ENCODE results near the gene PAFAH1B1.
"Not testable (repeated sequence)": the region's sequence is repeated elsewhere in the genome, so short reads cannot be mapped to it uniquely, and the experiment has no call there.

The PAFAH1B1 gene

DNA sequence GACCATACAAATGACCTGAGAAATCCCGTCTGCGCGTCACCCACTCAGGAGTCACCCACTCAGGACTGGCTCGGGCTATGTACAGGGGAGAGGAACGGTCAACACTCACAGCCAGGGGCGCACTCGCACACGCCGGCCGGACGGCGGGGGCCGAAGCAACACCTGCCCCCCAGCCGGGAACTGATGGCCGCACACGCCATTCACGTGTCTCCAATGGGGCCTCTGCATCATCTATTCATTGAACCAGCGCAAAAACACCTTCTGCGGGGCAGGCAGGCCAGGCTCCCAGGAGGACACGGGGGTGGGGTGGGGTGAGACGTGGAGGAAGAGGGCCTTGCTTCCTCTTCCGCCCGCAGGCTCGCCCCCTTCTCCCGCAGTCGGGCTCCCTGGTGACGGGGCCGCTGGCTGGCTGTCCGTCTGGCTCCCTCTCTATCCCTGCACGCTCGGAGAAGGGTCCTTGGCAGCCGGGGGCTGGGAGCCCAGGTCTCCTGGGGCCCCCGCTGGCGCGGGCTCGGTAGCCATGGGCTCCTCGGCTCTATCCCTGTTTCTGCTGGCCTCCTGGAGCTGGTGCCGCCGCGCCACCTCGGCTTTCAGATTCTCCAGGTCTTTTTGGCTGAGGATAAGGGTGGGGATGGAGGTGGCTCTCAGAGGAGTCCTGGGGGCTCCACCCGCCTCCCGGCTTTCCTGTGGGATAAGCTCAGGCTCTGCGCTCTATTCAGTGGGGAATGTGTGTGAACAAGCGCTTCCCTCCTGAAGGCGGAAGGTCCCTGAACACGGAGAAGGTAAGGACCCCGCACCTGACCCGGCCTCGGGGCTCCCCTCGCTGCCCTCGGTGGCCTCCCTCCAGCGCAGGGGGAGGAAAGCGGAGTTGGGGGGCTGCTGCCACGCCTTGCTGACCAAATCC lies 97.0 kb downstream of the PAFAH1B1 start:
- no peak for DNase-seq (ENCODE audit: low read depth in 2 of 2)

DNA sequence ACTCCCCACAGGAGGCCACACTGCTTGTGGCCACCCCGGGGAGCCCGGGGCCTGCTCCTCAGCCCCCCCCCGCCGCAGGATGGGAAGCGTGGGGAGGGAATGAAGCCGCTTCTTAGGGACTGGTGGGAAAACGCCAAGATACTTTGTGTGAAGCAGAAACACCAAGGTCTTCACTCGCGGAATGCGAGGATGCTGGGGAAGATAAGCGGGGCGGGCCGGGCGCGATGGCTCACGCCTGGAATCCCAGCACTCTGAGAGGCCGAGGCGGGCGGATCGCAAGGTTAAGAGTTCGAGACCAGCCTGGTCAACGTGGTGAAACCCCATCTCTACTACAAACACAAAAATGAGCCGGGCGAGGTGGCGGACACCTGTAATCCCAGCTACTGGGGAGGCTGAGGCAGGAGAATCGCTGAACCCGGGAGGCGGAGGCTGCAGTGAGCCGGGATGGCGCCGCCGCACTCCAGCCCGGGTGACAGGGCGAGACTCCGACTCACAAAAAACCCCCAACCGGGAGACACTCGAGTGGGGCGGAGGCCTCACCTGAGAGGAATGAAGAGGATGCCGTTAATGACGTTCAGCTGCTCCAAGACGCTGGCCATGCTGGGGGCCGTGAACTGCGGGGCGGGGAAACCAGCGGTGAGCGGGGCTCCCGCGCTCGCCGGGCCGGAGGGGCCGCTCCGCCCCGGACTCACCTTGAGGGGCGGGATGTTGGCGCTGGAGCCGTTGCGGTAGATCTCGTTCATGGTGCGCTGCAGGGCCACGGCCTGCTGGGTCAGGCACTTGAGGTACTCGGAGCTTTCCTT lies 97.8 kb downstream of the PAFAH1B1 start:
- DNase-seq (ENCODE audit: low read depth in 2 of 2) = no peak

DNA sequence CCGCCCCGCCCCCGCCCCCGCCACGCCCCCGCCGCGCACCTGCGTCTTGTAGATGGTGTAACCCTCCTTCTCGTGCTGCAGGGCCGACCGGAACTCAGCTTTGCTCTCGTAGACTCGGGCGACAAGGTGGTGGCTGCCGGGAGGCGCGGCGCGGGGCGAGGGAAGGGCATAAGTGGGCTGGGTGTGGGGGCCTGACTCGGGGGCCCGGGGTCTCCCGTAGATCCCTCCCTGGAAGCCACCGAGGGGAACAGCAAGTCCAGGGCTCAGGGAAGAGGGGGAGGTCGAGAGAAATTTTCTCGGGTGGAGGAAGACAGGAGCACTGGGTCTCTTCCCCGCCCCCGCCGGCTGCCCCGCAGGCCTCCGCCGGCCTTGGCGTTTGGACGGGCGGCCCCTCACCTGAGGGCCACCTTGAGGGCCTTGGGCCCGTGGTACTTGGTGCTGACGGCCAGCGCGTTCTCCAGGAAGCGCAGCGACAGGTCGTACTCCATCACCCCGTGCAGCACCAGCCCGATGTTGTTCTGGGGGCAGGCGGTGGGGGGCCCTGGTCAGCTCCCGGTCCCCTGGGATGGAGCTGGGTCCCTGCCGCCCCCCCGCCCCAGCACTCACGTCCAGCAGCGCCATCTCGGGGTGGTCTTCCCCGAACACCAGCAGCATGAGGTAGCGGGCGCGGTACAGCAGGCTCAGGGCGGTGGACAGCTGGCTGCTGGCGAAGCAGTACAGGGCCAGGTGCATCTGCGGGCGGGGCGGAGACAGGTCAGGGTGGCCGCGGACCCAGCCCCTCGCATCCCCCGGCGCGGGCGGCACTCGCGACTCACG lies 98.7 kb downstream of the PAFAH1B1 start:
- no peak for DNase-seq (ENCODE audit: low read depth in 2 of 2)

DNA sequence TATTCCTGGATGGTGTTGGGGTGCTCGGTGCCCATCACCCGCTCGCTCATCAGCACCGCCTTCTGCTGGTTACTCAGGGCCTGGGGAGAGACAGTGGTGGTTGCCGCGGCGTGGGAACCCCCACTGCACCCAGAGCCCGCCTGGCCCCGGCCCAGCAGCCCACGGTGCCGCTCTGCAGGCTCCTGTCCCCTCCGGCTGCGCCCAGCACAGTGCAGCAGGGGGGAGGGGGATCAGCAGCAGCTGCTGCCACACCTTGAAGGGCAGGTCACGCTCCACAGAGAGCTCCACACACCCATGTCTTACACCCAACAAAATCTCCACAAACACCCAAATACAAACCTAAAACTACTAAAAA lies 99.3 kb downstream of the PAFAH1B1 start:
- no peak for DNase-seq (ENCODE audit: low read depth in 2 of 2)

DNA sequence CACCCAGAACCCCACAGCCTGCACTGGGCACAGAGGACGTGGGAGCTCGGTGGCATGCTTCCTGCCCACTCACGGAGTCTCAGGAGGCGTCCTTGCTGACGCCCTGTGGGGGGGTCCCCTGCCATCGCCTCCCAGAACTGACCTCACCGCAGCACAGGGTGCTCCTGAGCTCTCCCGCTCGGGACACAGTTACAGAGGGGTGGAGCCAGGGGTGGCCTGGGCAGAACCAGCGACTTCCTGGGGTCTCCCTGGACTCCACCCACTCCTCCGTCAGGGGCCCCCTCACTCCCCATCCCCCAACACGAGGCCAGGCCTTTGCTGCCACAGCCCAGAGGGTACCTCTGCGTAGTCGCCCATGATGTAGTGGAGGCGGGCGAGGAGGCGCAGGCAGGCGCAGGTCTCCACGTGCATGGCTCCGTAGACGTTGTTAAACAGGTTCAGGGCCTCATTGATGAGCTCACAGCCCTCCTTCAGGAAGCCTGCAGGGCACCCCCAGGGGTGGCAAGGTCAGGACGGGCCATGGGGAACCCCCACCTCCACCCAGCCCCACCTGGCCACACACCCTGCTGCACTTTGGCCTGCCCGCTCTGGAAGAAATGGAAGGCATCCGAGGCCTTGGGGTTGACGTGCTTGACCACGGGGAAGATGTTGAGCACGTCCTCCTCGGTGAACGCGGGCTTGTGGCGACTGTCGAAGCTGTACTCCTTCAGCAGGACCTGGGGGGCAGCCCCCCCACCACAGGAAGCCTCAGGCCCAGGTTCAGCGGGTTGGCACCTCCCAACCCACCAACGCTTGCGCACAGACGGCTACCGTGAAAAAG lies 100.3 kb downstream of the PAFAH1B1 start:
- DNase-seq (ENCODE audit: low read depth in 2 of 2) = no peak

DNA sequence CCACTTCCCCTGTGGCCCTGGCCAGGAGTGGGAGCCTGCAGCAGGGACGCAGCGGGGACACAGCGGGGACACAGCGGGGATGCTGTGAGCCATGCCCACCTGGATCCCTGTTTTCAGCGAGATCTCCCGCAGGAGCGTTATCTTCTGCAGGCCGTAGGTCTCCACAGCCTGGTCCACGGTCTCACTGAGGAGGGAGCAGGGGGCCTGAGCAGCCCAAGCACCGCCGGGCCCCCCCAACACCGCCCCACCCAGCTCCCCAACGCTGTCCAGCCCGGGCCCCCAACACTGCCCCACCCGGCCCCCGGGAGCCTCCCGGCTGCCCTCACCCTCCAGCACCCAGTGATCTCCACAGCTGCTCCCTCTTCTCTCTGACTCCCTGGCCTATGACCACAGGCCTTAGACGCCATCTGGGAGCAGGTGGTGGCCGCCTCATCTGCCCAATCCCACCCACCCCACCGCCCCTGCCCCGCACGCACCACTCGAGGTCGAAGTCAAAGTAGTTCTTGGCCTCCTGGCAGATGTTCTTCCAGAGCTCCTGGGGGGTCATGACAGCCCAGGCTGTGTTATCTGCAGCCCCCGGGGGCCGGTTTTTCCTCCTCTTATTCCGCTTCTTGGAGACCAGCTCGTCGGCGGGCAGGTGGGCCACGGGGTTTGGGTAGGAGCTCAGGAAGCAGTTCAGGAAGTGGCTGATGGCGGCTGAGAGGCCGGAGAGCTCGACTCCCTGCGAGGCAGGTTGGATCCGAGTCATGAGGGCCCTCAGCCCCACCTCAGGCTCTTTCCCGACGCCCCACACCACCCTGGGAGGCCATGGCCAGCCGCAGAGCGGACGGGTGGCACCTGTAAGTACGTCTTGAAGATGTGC lies 101.2 kb downstream of the PAFAH1B1 start:
- no peak for DNase-seq (ENCODE audit: low read depth in 2 of 2)

DNA sequence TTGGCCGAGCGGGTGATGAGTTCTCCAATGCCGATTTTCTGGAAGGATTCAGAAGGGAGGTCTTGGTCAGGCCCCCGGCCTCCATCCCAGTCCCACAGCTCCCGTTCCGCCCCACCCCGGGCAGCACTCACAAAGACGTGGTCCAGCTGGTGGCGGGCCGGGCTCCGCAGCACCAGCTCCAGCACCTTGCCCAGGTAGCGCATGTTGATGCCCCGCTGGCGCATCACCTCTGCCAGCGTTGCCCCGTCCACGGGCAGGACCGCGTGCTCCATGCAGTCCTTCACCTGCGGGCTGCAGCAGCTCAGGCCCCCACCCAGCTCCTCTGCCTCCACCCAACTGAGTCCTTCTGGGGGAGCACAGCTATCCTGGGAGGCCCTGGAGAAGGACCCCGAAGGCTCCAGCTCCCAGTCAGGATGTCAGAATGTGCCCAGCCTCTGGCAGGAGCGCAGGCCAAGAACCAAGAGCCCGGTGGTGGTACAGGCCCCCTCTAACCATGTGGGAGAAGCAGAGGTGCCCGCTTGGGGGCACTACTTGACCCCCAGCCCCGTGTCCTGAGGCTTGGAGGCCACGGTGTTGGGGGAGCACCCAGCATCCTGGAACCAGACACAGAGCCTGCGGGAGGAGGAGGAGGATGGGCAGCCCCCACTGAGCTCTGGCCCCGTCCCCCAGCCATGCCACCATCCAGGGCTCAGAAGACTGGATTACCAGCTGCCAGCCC lies 101.9 kb downstream of the PAFAH1B1 start:
- DNase-seq (ENCODE audit: low read depth in 2 of 2) = no peak

DNA sequence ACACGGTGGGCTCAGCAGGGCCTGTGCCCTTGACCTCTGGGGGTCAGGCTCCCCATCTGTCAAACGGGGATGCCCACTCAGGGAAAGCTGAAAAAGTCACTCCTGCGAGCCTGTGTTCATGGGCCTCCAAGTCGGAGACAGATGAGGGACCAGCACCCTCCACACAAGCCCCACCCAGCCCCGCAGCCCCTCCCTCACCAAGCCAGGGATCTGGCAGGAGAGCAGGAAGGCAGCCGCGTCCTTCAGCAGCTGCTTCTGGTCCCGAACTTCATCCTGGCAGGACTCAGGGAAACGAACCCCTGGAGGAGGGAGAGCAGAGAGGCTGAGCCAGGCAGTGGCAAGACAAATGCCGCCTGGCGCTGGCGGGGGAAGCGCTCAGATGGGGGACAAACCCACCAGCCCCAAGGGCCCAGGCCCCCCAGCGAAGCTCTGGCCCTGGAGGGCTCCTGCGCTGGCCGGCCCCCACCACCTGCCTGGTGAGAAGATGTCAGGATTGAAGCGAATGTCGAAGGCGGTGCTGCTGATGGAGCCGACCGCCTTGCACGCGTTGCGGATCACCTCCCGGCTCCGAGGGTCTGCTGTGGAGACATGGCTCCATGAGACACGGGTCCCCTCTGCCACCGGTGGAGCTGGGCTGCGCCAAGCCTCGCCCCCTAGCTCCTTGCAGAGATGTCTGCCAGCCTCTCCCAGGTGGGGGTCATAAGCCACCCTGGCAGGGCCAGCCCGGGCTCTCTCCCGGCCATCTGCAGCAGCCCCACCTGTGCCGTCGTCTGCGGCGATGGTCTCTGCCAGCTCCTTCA lies 102.7 kb downstream of the PAFAH1B1 start:
- no peak for DNase-seq (ENCODE audit: low read depth in 2 of 2)

DNA sequence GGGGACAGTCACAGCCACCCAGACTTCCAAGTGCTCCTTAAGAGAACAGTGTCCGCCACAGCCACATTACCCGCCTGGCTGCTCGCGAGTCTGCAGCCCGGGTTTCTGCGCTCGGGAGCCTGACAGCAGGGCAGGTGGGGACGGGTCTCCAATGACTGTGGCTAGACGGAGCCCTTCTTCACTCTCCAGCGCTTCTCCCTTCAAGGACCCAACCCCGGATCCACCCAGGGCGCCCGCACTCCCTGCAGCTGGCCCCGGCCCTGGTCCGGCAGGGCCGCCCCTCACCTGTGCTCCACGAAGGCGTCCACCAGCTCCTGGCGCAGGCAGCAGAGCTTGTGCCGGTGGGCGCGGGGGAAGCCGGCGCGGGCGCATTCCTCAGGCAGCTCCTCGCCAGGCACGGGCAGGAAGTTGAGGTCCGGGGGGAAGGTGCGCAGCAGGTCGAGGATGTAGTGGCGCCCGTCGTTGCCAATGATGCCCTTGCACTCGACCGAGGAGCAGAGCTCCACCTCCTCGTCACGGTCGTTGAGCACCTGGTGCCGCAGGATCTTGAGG lies 104.2 kb downstream of the PAFAH1B1 start:
- no peak for DNase-seq (ENCODE audit: low read depth in 2 of 2)

DNA sequence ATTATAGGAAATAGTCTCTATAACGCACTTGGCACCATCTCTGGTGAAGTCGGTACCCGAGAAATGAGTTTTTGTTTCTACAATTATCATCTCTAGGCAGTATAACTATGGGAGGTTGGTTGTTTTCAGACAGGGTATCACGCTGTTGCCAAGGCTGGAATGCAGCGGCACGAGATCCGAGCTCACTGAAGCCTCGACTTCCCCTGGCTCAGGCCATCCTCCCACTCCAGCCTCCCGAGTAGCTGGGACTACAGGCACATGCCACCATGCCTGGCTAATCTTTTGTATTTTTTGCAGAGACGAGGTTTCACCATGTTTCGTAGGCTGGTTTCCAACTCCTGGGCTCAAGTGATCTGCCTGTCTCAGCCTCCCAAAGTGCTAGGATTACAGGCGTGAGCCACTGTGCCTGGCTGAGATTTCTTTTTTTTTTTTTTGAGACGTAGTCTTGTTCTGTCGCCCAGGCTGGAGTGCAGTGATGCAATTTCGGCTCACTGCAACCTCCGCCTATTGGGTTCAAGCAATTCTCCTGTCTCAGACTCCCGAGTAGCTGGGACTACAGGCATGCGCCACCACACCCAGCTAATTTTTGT lies 105.9 kb downstream of the PAFAH1B1 start:
- not testable (repeated sequence) for DNase-seq (ENCODE audit: low read depth in 2 of 2)

DNA sequence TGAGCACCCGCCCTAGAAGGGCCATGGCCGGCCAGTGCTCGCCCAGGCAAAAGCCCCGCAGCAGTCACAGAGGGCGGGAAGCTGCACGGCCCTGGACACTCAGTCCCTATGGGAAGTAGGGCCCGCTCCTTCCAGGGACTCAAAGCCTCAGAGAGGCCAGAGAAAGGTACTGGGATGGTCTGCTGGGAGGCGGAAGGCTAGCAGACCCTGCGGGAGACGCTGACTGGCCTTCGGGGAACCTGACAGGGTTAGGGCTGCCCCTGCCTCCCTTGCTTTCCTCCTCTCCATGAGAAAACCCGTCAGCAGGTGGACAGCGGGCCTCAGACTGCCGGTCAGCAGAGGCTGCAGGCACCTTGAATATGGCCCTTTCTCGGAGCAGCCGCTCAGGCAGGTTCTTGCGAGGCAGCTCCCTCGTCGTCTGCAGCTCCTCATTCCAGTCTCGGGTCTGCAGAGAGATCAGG lies 106.6 kb downstream of the PAFAH1B1 start:
- no peak for DNase-seq (ENCODE audit: low read depth in 2 of 2)

DNA sequence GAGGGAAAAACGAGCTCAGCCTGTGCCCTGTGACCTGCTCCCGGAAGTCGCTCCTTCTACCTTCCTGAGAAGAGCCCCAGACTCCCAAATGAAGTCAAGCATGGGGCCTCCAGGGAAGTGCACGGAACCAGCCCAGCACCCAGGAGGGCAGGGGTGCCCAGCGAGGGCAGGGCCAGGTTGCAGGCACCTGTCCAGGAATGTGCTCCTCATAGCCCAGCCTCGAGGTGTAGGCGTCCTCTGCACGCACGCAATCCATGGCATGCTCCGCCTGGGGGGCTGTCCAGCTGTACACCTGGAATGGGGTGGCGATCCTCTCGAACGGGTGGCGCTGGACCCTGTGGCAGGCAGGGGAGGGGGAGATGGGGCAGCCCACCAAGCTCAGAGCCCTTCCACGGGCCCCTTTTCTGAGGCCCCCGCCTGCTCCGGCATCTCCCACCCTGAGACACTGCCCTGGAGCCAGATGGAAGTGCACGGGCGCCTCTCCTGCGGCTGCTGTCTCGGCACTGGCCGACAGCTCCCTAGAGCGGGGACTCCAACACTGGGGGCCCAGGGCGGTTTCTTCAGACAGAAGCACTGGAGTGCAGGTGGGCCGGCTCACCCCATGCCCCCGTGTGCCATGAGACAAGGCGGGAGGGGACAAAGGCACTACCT lies 107.2 kb downstream of the PAFAH1B1 start:
- DNase-seq (ENCODE audit: low read depth in 2 of 2) = no peak

DNA sequence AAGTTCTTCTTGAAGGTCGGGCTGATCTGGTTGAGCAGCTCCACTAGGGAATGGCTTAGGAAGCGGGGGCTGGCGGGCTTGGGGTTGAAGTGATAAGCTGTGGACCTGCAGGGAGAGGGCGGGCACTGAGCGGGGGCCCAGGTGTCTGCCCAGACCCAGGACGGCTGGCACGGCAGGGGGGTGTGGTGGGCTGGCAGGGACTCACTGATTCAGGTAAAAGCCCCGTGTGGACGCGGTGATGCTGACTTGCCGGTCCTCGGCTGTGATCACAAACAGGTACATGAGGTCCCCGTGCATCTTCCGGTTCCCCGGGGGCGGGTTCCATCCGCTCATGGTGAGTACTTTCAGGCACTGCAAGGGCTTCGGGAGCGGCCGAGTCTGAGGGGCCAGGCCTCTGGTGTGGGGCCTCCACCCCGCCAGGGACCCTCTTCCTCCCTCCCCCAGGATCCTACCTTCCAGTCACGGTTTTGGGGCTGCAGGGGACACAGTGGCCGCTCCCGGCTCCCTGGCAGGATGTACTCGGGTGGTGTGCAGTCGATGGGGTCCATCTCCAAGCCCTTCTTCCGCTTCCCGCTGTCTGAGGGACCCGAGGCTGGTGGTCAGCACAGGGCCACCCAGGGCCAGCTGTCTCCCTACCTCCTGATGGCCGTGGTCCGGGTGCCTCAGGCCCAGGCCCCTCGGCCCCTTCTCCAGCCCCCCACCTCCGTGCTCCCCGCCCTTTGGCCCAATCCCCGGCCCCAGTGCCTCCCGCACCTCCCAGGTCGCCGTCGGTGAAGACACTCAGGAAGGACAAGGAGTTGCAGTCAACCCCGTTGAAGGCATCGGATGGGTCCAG lies 107.9 kb downstream of the PAFAH1B1 start:
- DNase-seq (ENCODE audit: low read depth in 2 of 2) = no peak

DNA sequence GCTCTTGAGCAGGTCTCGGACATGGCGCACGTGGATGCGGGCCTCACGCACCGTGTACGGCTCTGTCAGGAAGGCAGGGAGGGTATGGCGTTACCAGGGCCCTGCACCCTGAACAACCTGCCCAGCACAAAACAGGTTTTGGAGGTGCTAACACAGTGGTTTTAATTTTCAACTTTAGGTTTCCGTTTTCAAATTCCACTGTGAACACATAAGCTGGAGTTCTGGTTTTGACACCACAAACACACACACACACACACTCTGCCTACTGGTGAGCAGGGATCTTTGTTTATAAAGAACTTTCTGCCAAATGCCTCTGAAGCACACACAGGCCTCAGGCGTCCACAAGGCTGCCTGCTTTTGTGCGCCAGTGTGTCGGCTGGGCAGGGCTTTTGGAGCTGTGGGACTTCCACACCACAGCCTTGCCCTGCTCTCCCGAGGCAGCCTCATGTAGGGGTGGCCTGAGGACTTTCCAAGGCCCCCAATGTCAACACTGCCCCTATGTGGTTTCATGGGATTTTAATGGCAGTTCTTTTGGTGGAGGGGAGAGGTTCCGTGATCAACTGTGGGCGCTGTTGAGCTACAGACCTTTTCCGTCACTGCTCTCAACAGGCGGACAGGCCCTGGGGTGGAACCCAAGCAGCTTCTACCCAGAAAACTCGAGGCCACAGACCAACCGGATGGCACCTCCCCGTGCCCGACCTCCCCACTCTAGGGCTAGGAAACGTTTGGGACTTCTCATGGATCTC lies 108.7 kb downstream of the PAFAH1B1 start:
- no peak for DNase-seq (ENCODE audit: low read depth in 2 of 2)

DNA sequence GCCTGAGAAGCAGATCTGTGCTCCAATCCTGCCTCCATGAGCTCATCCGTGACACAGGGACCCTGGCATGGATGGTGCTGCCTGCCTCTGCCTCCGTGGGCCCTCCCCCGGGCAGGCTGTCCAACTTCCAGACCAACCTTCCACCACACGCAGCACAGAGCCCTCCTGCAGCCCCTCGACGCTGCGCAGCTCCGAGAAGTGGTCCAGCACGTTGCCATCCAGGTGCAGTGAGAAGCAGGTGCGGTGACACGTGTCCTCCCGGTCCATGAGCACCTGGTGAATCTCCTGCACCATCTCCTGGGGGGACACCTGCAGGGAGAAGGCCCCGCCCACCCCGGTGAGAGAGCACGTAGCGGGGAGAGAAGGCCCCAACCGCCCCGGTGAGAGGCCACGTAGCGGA lies 109.7 kb downstream of the PAFAH1B1 start:
- DNase-seq (ENCODE audit: low read depth in 2 of 2) = no peak

DNA sequence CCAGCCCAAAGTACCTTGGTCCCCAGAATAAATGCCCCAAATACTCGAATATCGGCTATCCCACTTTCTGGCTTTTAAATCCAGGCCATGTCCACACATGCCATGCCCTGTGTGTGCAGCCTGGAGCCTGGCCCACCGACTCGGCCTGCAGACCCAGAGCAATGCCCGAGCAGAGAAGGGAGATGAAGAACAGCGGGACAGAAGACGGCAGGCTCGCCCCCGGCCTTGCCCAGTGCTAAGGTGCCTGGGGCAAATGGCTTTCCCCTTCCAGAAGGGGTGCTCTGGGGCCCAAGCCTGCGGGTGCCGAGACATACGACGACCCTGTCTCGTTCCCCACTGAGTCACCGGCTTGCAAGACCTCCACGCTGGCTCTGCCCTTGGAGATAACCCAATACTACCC lies 110.2 kb downstream of the PAFAH1B1 start:
- no peak for DNase-seq (ENCODE audit: low read depth in 2 of 2)
